ENCODE results near the gene TFCP2L1.

The TFCP2L1 gene

GRCh38 chr2:121255358-121255757 is 29.6 kb downstream of the TFCP2L1 start:
- no peak overlapping the region for H3K4me3 ChIP-seq (replicated peaks; ENCODE audit: insufficient read depth, low read length)
- TF ChIP-seq REST (IDR thresholded peaks at IDR 0.05; ENCODE audit: insufficient replicate concordance, low read depth) (no peak), CTCF (IDR thresholded peaks at IDR 0.05; ENCODE audit: insufficient read depth, low read length) (no peak), GABPA (IDR thresholded peaks at IDR 0.05; ENCODE audit: low read depth) (no peak), SPI1 (IDR thresholded peaks at IDR 0.05; ENCODE audit: borderline replicate concordance, low read depth) (no peak), POLR2AphosphoS5 (IDR thresholded peaks at IDR 0.05; ENCODE audit: low read depth) (no peak)
- no peaks in the 10 kb centered on the region for H3K27me3 ChIP-seq (ENCODE audit: insufficient read depth, poor library complexity, severe bottlenecking)
- H3K27ac ChIP-seq (replicated peaks) = no peak overlapping the region
- no peak for DNase-seq (ENCODE audit: low read depth in 1 of 2, low spot score in 1 of 2)

- no peaks in the 10 kb centered on the region for H3K27me3 ChIP-seq (ENCODE audit: insufficient read depth, poor library complexity, severe bottlenecking)
- H3K27ac ChIP-seq (replicated peaks) = no peak overlapping the region
- no peak overlapping the region for H3K4me3 ChIP-seq (replicated peaks; ENCODE audit: insufficient read depth, low read length)
- no peak for DNase-seq (ENCODE audit: low read depth in 1 of 2, low spot score in 1 of 2)
- no peak for TF ChIP-seq SPI1 (IDR thresholded peaks at IDR 0.05; ENCODE audit: borderline replicate concordance, low read depth)
- no peak for TF ChIP-seq POLR2AphosphoS5 (IDR thresholded peaks at IDR 0.05; ENCODE audit: low read depth)
- TF ChIP-seq GABPA (IDR thresholded peaks at IDR 0.05; ENCODE audit: low read depth) = no peak
- no peak for TF ChIP-seq CTCF (IDR thresholded peaks at IDR 0.05; ENCODE audit: insufficient read depth, low read length)
- TF ChIP-seq REST (IDR thresholded peaks at IDR 0.05; ENCODE audit: insufficient replicate concordance, low read depth) = no peak
These were observed 30.3 kb downstream of the TFCP2L1 start for GRCh38 chr2:121254748-121255147.

- no peak for DNase-seq (ENCODE audit: low read depth in 1 of 2, low spot score in 1 of 2)
- no peak for TF ChIP-seq REST (IDR thresholded peaks at IDR 0.05; ENCODE audit: insufficient replicate concordance, low read depth)
- Histone ChIP-seq H3K27ac (replicated peaks) (no peak overlapping the region), H3K4me3 (replicated peaks; ENCODE audit: insufficient read depth, low read length) (no peak overlapping the region), H3K27me3 (ENCODE audit: insufficient read depth, poor library complexity, severe bottlenecking) (no peaks in the 10 kb centered on the region)
These were observed 31.2 kb downstream of the TFCP2L1 start for GRCh38 chr2:121253674-121254240.
